ENCODE measurements around the gene CBARP.
A peak's percentile ranks its signal among the peaks of the same experiment; 100 is the strongest.

The CBARP gene

GRCh38 chr19:1272423-1273262, 34.8 kb upstream of the CBARP start:
- peaks cover 95% of the 10 kb centered on the region for H3K36me3 Mint-ChIP-seq (ENCODE audit: insufficient read depth)
- peaks cover 54 to 58% of the 10 kb centered on the region in 2 donors for H3K4me1 Mint-ChIP-seq (ENCODE audit: low read depth in 2 of 2)
- H3K4me3 Mint-ChIP-seq = peak overlapping the region; percentile 63 to 84
- peak overlapping the region; percentile 77 to 97 for H3K27ac Mint-ChIP-seq
- no peaks in the 10 kb centered on the region for H3K9me3 Mint-ChIP-seq
- DNase-seq (no peak), ATAC-seq (replicated peaks) (no peak)
- H3K27me3 Mint-ChIP-seq = no peaks in the 10 kb centered on the region

GRCh38 chr19:1271528-1272422, 34.0 kb upstream of the CBARP start:
- no peaks in the 10 kb centered on the region for H3K27me3 Mint-ChIP-seq
- DNase-seq = no peak
- no peak for ATAC-seq (replicated peaks)
- peaks cover 56 to 60% of the 10 kb centered on the region in 2 donors for H3K4me1 Mint-ChIP-seq (ENCODE audit: low read depth in 2 of 2)
- no peaks in the 10 kb centered on the region for H3K9me3 Mint-ChIP-seq
- peak overlapping the region; percentile 84 to 86 for H3K4me3 Mint-ChIP-seq
- peaks cover 93% of the 10 kb centered on the region for H3K36me3 Mint-ChIP-seq (ENCODE audit: insufficient read depth)
- H3K27ac Mint-ChIP-seq = peak overlapping the region; percentile 94 to 97

- Mint-ChIP-seq H3K9me3 (no peaks in the 10 kb centered on the region), H3K4me1 (ENCODE audit: low read depth in 2 of 2) (peaks cover 52 to 57% of the 10 kb centered on the region in 2 donors), H3K27ac (peak overlapping the region; percentile 94 to 97), H3K27me3 (no peaks in the 10 kb centered on the region), H3K4me3 (peak overlapping the region; percentile 84 to 86), H3K36me3 (ENCODE audit: insufficient read depth) (peaks cover 95% of the 10 kb centered on the region)
- DNase-seq (no peak), ATAC-seq (replicated peaks) (no peak)
Measured at GRCh38 chr19:1270854-1271527, 33.2 kb upstream of the CBARP start.

GRCh38 chr19:1270213-1270853, 32.5 kb upstream of the CBARP start:
- Mint-ChIP-seq H3K27me3 (no peaks in the 10 kb centered on the region), H3K9me3 (no peaks in the 10 kb centered on the region), H3K4me3 (peak overlapping the region; percentile 84 to 86), H3K27ac (peak overlapping the region; percentile 94 to 97), H3K36me3 (ENCODE audit: insufficient read depth) (peaks cover 88% of the 10 kb centered on the region), H3K4me1 (ENCODE audit: low read depth in 2 of 2) (peaks cover 55 to 61% of the 10 kb centered on the region in 2 donors)
- DNase-seq (no peak), ATAC-seq (replicated peaks) (no peak)

- Mint-ChIP-seq H3K27ac (peak overlapping the region; percentile 94 to 97), H3K4me3 (peak overlapping the region; percentile 84 to 86), H3K27me3 (no peaks in the 10 kb centered on the region), H3K9me3 (no peaks in the 10 kb centered on the region), H3K36me3 (ENCODE audit: insufficient read depth) (peaks cover 81% of the 10 kb centered on the region), H3K4me1 (ENCODE audit: low read depth in 2 of 2) (peaks cover 58 to 65% of the 10 kb centered on the region in 2 donors)
- ATAC-seq (replicated peaks) (peak; percentile 40), DNase-seq (peak; percentile 81 to 85 (median 84))
Measured at GRCh38 chr19:1269478-1270212, 31.8 kb upstream of the CBARP start.

- H3K4me1 Mint-ChIP-seq (ENCODE audit: low read depth in 2 of 2) = peaks cover 58 to 64% of the 10 kb centered on the region in 2 donors
- DNase-seq = peak; percentile 99 to 100 (median 100)
- peak; percentile 73 for ATAC-seq (replicated peaks)
- H3K9me3 Mint-ChIP-seq = no peaks in the 10 kb centered on the region
- H3K27me3 Mint-ChIP-seq = no peaks in the 10 kb centered on the region
- H3K27ac Mint-ChIP-seq = peak within 1 kb of the TSS; percentile 94 to 97
- H3K36me3 Mint-ChIP-seq (ENCODE audit: insufficient read depth) = peaks cover 75% of the 10 kb centered on the region
- H3K4me3 Mint-ChIP-seq = peak within 1 kb of the TSS; percentile 84 to 86
Measured at GRCh38 chr19:1269065-1269477, 31.3 kb upstream of the CBARP start, which contains the start of gene CIRBP. TSS of gene CIRBP (plus strand) at chr19:1269332. CDS start at chr19:1270934, 1,602 bp downstream.

GRCh38 chr19:1268226-1269064, 30.6 kb upstream of the CBARP start:
- Mint-ChIP-seq H3K27me3 (no peaks in the 10 kb centered on the region), H3K27ac (peak overlapping the region; percentile 94 to 97), H3K36me3 (ENCODE audit: insufficient read depth) (peaks cover 69% of the 10 kb centered on the region), H3K9me3 (no peaks in the 10 kb centered on the region), H3K4me3 (peak overlapping the region; percentile 82 to 86), H3K4me1 (ENCODE audit: low read depth in 2 of 2) (peaks cover 53 to 58% of the 10 kb centered on the region in 2 donors)
- DNase-seq (no peak), ATAC-seq (replicated peaks) (no peak)

- Mint-ChIP-seq H3K9me3 (no peaks in the 10 kb centered on the region), H3K36me3 (ENCODE audit: insufficient read depth) (peaks cover 61% of the 10 kb centered on the region), H3K4me3 (peak overlapping the region; percentile 82 to 86), H3K27me3 (no peaks in the 10 kb centered on the region), H3K27ac (peak overlapping the region; percentile 94 to 97), H3K4me1 (ENCODE audit: low read depth in 2 of 2) (peaks cover 56 to 57% of the 10 kb centered on the region in 2 donors)
- ATAC-seq (replicated peaks) (no peak), DNase-seq (no peak)
Measured at GRCh38 chr19:1267477-1268225, 29.8 kb upstream of the CBARP start.

GRCh38 chr19:1266916-1267476, 29.2 kb upstream of the CBARP start:
- Mint-ChIP-seq H3K4me3 (peak overlapping the region; percentile 82 to 86), H3K4me1 (ENCODE audit: low read depth in 2 of 2) (peaks cover 54 to 60% of the 10 kb centered on the region in 2 donors), H3K27me3 (no peaks in the 10 kb centered on the region), H3K9me3 (no peaks in the 10 kb centered on the region), H3K27ac (peak overlapping the region; percentile 94 to 97), H3K36me3 (ENCODE audit: insufficient read depth) (peaks cover 56% of the 10 kb centered on the region)
- ATAC-seq (replicated peaks) (peak; percentile 16), DNase-seq (peak; percentile 65 to 78 (median 75))

GRCh38 chr19:1266129-1266915, 28.5 kb upstream of the CBARP start:
- no peaks in the 10 kb centered on the region for H3K9me3 Mint-ChIP-seq
- peak overlapping the region in 1 of 2 donors; percentile 57 for H3K27ac Mint-ChIP-seq
- DNase-seq (peak; percentile 86 to 91 (median 88)), ATAC-seq (replicated peaks) (peak; percentile 46)
- H3K4me3 Mint-ChIP-seq = peak overlapping the region; percentile 77 to 82
- H3K36me3 Mint-ChIP-seq (ENCODE audit: insufficient read depth) = peaks cover 56% of the 10 kb centered on the region
- peaks cover 54 to 60% of the 10 kb centered on the region in 2 donors for H3K4me1 Mint-ChIP-seq (ENCODE audit: low read depth in 2 of 2)
- no peaks in the 10 kb centered on the region for H3K27me3 Mint-ChIP-seq

Measured in effector memory CD8-positive, alpha-beta T cell (primary cell).